ENCODE results near the gene SAG. TPM values are rescaled to one million over a fixed set of nuclear protein-coding genes. Genes with fewer than 3 reads are reported as not detected.

The SAG gene
- total RNA-seq, 1 experiment from 2014 or later, result not detected

DNA sequence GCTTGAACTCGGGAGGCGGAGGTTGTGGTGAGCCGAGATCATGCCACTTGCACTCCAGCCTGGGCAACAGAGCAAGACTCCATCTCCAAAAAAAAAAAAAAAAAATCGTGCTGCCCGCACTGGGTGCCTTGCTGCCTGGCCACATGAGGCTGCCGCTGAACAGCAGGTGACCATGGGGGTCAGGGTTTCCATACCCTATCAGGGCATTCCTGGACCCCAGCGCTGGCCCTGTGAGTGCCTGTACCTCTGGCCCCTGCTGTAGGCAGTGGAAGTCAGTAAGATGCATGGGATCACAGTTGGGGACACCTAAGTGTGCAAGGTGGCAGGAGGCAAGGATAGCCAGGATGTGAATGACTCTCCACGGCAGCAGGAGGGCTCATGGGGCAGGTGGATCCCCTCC, 18.9 kb downstream of the SAG start:
- no TSS peak for BruUV-seq (replicated peaks)
- Histone ChIP-seq H3K9me3 (ENCODE audit: control insufficient read depth, insufficient read depth, low read depth, low read length) (no peaks in the 10 kb centered on the region), H3K27me3 (ENCODE audit: control insufficient read depth, insufficient read depth, low read length) (no peaks in the 10 kb centered on the region), H3K36me3 (ENCODE audit: control insufficient read depth, insufficient read depth, low read length) (no peaks in the 10 kb centered on the region), H3K27ac (ENCODE audit: low read length) (no peak overlapping the region), H3K4me1 (ENCODE audit: control insufficient read depth, insufficient read depth, low read length) (no peaks in the 10 kb centered on the region), H3K4me3 (ENCODE audit: low read depth in 2 of 2, low read length in 2 of 2) (no peak overlapping the region)
- ChIA-PET POLR2A (no interaction called here), CTCF (no interaction called here)
- no peak for TF ChIP-seq SIN3A (IDR thresholded peaks at IDR 0.05; ENCODE audit: borderline replicate concordance, insufficient read depth, low read depth, low read length)
- intact Hi-C loops (cut with micrococcal nuclease; ENCODE audit: unreplicated experiment) (no loop called here), in situ Hi-C loops (cut with HindIII; ENCODE audit: low pct_unique_long_range_greater_than_20kb, low sequenced_read_pairs) (no loop called here)
- no peak for ATAC-seq
- DNase-seq (ENCODE audit: low read depth, low spot score), result no peak

DNA sequence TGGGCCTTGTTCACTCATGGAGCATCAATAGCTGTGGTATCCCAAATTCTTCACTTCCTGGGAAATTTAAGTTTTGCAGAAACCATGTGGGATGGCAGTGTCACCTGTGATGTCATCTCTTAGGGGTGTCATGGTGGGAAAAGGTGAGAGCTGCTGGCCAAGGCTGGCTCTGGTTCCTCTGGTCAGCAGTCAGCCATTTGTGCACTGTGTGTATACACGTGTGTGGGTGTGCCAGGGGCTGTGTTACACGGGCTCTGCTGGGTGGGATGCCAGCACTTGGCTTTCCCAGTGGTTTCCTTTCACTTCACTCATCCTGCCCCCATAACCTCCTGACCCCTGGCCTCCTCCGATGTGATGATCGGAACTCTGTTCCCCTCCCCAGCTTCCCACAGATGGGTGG, 21.3 kb downstream of the SAG start:
- no peaks in the 10 kb centered on the region for H3K4me1 ChIP-seq (ENCODE audit: control insufficient read depth, insufficient read depth, low read length)
- no peaks in the 10 kb centered on the region for H3K36me3 ChIP-seq (ENCODE audit: control insufficient read depth, insufficient read depth, low read length)
- in situ Hi-C loops (cut with HindIII; ENCODE audit: low pct_unique_long_range_greater_than_20kb, low sequenced_read_pairs), result no loop called here
- intact Hi-C loops (cut with micrococcal nuclease; ENCODE audit: unreplicated experiment), result no loop called here
- ATAC-seq, result no peak
- H3K4me3 ChIP-seq (ENCODE audit: low read depth in 2 of 2, low read length in 2 of 2), result no peak overlapping the region
- no peak overlapping the region for H3K27ac ChIP-seq (ENCODE audit: low read length)
- POLR2A ChIA-PET, result no interaction called here
- DNase-seq (ENCODE audit: low read depth, low spot score), result no peak
- no TSS peak for BruUV-seq (replicated peaks)
- no peaks in the 10 kb centered on the region for H3K9me3 ChIP-seq (ENCODE audit: control insufficient read depth, insufficient read depth, low read depth, low read length)
- CTCF ChIA-PET, result interaction anchor here (0.6 kb wide), 1 partner anchor 8 kb away, joined by 3 read pairs; no protein-coding TSS in a partner anchor
- no peaks in the 10 kb centered on the region for H3K27me3 ChIP-seq (ENCODE audit: control insufficient read depth, insufficient read depth, low read length)
- TF ChIP-seq SIN3A (IDR thresholded peaks at IDR 0.05; ENCODE audit: borderline replicate concordance, insufficient read depth, low read depth, low read length), result no peak
- TF ChIP-seq, protein P1, sequence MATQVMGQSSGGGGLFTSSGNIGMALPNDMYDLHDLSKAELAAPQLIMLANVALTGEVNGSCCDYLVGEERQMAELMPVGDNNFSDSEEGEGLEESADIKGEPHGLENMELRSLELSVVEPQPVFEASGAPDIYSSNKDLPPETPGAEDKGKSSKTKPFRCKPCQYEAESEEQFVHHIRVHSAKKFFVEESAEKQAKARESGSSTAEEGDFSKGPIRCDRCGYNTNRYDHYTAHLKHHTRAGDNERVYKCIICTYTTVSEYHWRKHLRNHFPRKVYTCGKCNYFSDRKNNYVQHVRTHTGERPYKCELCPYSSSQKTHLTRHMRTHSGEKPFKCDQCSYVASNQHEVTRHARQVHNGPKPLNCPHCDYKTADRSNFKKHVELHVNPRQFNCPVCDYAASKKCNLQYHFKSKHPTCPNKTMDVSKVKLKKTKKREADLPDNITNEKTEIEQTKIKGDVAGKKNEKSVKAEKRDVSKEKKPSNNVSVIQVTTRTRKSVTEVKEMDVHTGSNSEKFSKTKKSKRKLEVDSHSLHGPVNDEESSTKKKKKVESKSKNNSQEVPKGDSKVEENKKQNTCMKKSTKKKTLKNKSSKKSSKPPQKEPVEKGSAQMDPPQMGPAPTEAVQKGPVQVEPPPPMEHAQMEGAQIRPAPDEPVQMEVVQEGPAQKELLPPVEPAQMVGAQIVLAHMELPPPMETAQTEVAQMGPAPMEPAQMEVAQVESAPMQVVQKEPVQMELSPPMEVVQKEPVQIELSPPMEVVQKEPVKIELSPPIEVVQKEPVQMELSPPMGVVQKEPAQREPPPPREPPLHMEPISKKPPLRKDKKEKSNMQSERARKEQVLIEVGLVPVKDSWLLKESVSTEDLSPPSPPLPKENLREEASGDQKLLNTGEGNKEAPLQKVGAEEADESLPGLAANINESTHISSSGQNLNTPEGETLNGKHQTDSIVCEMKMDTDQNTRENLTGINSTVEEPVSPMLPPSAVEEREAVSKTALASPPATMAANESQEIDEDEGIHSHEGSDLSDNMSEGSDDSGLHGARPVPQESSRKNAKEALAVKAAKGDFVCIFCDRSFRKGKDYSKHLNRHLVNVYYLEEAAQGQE (IDR thresholded peaks at IDR 0.05; ENCODE audit: insufficient read depth in 1 of 2, low read depth in 2 of 2, low read length in 1 of 2), result no peak
- no peak for TF ChIP-seq TCF7L2 (IDR thresholded peaks at IDR 0.05; ENCODE audit: low read depth, low read length)
- TF ChIP-seq POLR2AphosphoS5 (IDR thresholded peaks at IDR 0.05; ENCODE audit: low read depth, low read length), result no peak
- TF ChIP-seq, protein P2, sequence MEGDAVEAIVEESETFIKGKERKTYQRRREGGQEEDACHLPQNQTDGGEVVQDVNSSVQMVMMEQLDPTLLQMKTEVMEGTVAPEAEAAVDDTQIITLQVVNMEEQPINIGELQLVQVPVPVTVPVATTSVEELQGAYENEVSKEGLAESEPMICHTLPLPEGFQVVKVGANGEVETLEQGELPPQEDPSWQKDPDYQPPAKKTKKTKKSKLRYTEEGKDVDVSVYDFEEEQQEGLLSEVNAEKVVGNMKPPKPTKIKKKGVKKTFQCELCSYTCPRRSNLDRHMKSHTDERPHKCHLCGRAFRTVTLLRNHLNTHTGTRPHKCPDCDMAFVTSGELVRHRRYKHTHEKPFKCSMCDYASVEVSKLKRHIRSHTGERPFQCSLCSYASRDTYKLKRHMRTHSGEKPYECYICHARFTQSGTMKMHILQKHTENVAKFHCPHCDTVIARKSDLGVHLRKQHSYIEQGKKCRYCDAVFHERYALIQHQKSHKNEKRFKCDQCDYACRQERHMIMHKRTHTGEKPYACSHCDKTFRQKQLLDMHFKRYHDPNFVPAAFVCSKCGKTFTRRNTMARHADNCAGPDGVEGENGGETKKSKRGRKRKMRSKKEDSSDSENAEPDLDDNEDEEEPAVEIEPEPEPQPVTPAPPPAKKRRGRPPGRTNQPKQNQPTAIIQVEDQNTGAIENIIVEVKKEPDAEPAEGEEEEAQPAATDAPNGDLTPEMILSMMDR (IDR thresholded peaks at IDR 0.05), result no peak

DNA sequence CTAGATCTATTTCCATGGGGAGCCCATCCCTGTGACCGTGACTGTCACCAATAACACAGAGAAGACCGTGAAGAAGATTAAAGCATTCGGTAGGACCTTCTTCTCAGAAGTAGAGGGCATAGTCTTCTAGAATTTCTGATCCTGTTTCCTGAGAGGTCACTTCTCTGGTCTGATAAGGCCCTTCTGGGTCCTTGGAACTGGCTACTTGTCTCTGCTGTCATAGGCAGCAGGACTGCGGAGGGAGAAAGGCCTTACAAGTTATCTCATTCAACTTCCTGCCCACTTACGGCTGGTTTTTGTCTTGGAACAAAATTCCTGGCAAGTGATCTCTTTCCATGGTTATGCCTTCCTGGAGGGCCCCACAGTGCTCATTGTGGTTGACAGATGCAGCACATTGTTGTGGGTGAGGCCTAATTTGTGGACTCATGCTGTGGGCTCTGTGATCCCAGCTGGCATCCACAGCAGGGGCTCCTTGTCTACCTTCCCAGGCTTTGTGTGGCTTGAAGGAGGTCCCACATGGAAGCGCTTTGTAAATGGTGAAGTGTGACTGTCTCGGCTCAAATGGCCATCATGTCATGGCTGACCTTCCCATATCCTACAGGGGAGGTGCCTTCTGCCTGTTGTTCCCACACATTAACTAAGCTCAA, 22.0 kb downstream of the SAG start:
- no peak for TF ChIP-seq TCF7L2 (IDR thresholded peaks at IDR 0.05; ENCODE audit: low read depth, low read length)
- TF ChIP-seq POLR2AphosphoS5 (IDR thresholded peaks at IDR 0.05; ENCODE audit: low read depth, low read length), result no peak
- TF ChIP-seq SIN3A (IDR thresholded peaks at IDR 0.05; ENCODE audit: borderline replicate concordance, insufficient read depth, low read depth, low read length), result no peak
- TF ChIP-seq, protein P2 (IDR thresholded peaks at IDR 0.05), result no peak
- TF ChIP-seq, protein P1 (IDR thresholded peaks at IDR 0.05; ENCODE audit: insufficient read depth in 1 of 2, low read depth in 2 of 2, low read length in 1 of 2), result no peak
- ATAC-seq (no peak), DNase-seq (ENCODE audit: low read depth, low spot score) (no peak)
- CTCF ChIA-PET, result no interaction called here
- Histone ChIP-seq H3K27me3 (ENCODE audit: control insufficient read depth, insufficient read depth, low read length) (no peaks in the 10 kb centered on the region), H3K4me1 (ENCODE audit: control insufficient read depth, insufficient read depth, low read length) (no peaks in the 10 kb centered on the region), H3K27ac (ENCODE audit: low read length) (no peak overlapping the region), H3K4me3 (ENCODE audit: low read depth in 2 of 2, low read length in 2 of 2) (no peak overlapping the region), H3K9me3 (ENCODE audit: control insufficient read depth, insufficient read depth, low read depth, low read length) (no peaks in the 10 kb centered on the region), H3K36me3 (ENCODE audit: control insufficient read depth, insufficient read depth, low read length) (no peaks in the 10 kb centered on the region)
- POLR2A ChIA-PET, result no interaction called here
- in situ Hi-C loops (cut with HindIII; ENCODE audit: low pct_unique_long_range_greater_than_20kb, low sequenced_read_pairs) (no loop called here), intact Hi-C loops (cut with micrococcal nuclease; ENCODE audit: unreplicated experiment) (no loop called here)
- no TSS peak for BruUV-seq (replicated peaks)

Data from Panc1 (cell line).